Upper lobe of left lung (tissue), 6 donors: ENCODE measurements around the gene ZNF563. TPM values are rescaled to one million over a fixed set of nuclear protein-coding genes. Genes with fewer than 3 reads are reported as not detected.
A peak's percentile ranks its signal among the peaks of the same experiment; 100 is the strongest.

Source experiments
- ATAC-seq, 2 donors: fragments of 200-7000 bp; cut with Tn5 transposase; one replicate each; pipeline ENCODE4 v1.9.1; 2022; ENCODE audit warnings: mild to moderate bottlenecking in 2 of 2, moderate library complexity in 2 of 2; ENCODE audit not compliant: low FRiP score in 2 of 2
- DNase-seq, 2 donors: peaks; one replicate each; pipeline ENCODE4 v3.0.0-alpha.2; 2019 to 2020
- H3K27ac ChIP-seq, 4 donors: fragments of 200-600 bp; sonication (generic); one replicate each; pipeline ENCODE4 v1.5.1; 2016 to 2019
- H3K27me3 ChIP-seq, 4 donors: fragments of 200-600 bp; sonication (generic); one replicate each; pipeline ENCODE4 v1.5.1; 2017 to 2019
- H3K36me3 ChIP-seq, 4 donors: fragments of 200-600 bp; sonication (generic); one replicate each; pipeline ENCODE4 v1.5.1; 2016 to 2019
- H3K4me1 ChIP-seq, 4 donors: fragments of 200-600 bp; sonication (generic); one replicate each; pipeline ENCODE4 v1.5.1; 2018 to 2019
- H3K4me3 ChIP-seq, 4 donors: fragments of 200-600 bp; sonication (generic); one replicate each; pipeline ENCODE4 v1.5.1; 2017 to 2019; ENCODE audit warnings: mild to moderate bottlenecking in 2 of 4, moderate library complexity in 1 of 4
- H3K9me3 ChIP-seq, 4 donors: fragments of 200-600 bp; sonication (generic); one replicate each; pipeline ENCODE4 v1.5.1; 2018 to 2019
- CTCF ChIP-seq, 6 experiments: fragments of 450-650 bp in 4 of 6; fragments of 200-600 bp in 2 of 6; sonication (generic) in 2 of 6; IDR thresholded peaks; one replicate each; pipeline ENCODE4 v1.5.1; 2016 to 2019; ENCODE audit warnings: antibody characterized with exemption in 6 of 6
- EP300 ChIP-seq, 4 donors: sonication (generic); formaldehyde crosslinking; IDR thresholded peaks; one replicate each; pipeline ENCODE4 v1.5.1; 2017; ENCODE audit warnings: antibody characterized with exemption in 4 of 4, control low read depth in 2 of 4
- POLR2A ChIP-seq, 4 donors: fragments of 450-650 bp; IDR thresholded peaks; one replicate each; pipeline ENCODE4 v1.5.1; 2016 to 2017; ENCODE audit warnings: antibody characterized with exemption in 4 of 4, mild to moderate bottlenecking in 2 of 4
- POLR2AphosphoS5 ChIP-seq, 2 donors: sonication (generic); formaldehyde crosslinking; IDR thresholded peaks; one replicate each; pipeline ENCODE4 v1.5.1; 2017; ENCODE audit warnings: antibody characterized with exemption in 2 of 2
- WGBS, 2 donors: methylation state at CpG; one replicate each; pipeline ENCODE4 v1.1.5; 2017 to 2018; 5-methylcytosine and 5-hydroxymethylcytosine counted together
- total RNA-seq, 6 donors: library from RNA; depleted of rRNA in 4 of 6; stranded (reverse); fragments of >200 nt in 4 of 6; gene quantifications; one replicate each; pipeline versions ENCODE4 v1.1.0 to v1.2.1, GENCODE V29; 2016 to 2021
- donor health status: DM: no; HTN: no; CAD: no; lungs with moderate emphysema.
- donor health status: DM: no; HTN: yes; CAD: no; lungs with severe emphysema.

The ZNF563 gene
- total RNA-seq, 6 donors from 2014 or later = 2.0 to 21.0 (median 4.3) TPM

GRCh38 chr19:12295191-12295590 is 38.2 kb downstream of the ZNF563 start:
- Histone ChIP-seq H3K36me3 (no peaks in the 10 kb centered on the region), H3K4me1 (peaks cover 13 to 36% (median 23%) of the 10 kb centered on the region in 4 donors), H3K27ac (peak overlapping the region; percentile 95 to 97 (median 96)), H3K4me3 (peak overlapping the region; percentile 22 to 99 (median 88)), H3K27me3 (no peaks in the 10 kb centered on the region), H3K9me3 (no peaks in the 10 kb centered on the region)
- DNase-seq (no peak), ATAC-seq (no peak)
- 48 to 66% methylated on average over 9 to 11 of the region's 11 CpGs for WGBS, 2 donors
- no peak for TF ChIP-seq CTCF (IDR thresholded peaks at IDR 0.05)
- no peak for TF ChIP-seq EP300 (IDR thresholded peaks at IDR 0.05)
- TF ChIP-seq POLR2A (IDR thresholded peaks at IDR 0.05) = no peak
- no peak for TF ChIP-seq POLR2AphosphoS5 (IDR thresholded peaks at IDR 0.05)

GRCh38 chr19:12294249-12295158 is 38.9 kb downstream of the ZNF563 start, which contains the start of gene ZNF44:
TSS of gene ZNF44 (minus strand) at chr19:12294883. CDS start at chr19:12294694, 189 bp downstream.
- H3K4me1 ChIP-seq = peaks cover 17 to 39% (median 28%) of the 10 kb centered on the region in 4 donors
- H3K9me3 ChIP-seq = no peaks in the 10 kb centered on the region

DNA sequence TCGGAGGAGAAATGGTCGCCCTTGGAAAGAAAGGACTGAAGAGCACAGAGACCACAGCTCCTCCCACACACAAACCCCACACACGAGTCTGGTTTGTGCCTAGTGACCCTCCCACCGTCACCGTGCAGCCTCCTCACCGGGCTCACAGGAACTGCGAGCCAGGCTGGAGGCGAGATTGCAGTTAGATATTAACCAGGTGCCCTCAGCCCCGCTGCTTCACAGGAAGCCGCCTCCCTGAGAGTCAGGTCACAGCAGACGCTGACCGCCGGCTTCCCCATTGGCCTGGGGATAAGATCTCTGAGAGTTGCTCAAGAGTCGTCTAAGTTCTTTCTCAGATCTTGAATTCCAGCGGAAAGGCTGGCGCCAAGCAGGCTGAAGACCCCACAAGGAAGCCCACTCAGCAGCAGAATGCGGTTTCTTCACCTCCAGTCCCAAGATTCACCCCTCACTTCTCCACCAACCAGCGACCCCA is 39.6 kb downstream of the ZNF563 start:
- Histone ChIP-seq H3K27ac (peak overlapping the region; percentile 95 to 97 (median 96)), H3K4me1 (peaks cover 24 to 45% (median 34%) of the 10 kb centered on the region in 4 donors)

More at GRCh38 chr19:12294249-12295158, 38.9 kb downstream of the ZNF563 start, which contains the start of gene ZNF44:
- peak in 1 of 6 experiments; percentile 9 for TF ChIP-seq CTCF (IDR thresholded peaks at IDR 0.05)
- TF ChIP-seq POLR2A (IDR thresholded peaks at IDR 0.05) = peak in 3 of 4 donors; percentile 73 to 85 (median 82)
- TF ChIP-seq EP300 (IDR thresholded peaks at IDR 0.05) = peak in 1 of 4 donors; percentile 9
- peak; percentile 85 to 91 for TF ChIP-seq POLR2AphosphoS5 (IDR thresholded peaks at IDR 0.05)
- no peaks in the 10 kb centered on the region for H3K27me3 ChIP-seq
- peak within 1 kb of the TSS; percentile 66 to 99 (median 88) for H3K4me3 ChIP-seq
- ATAC-seq (peak; percentile 99), DNase-seq (peak; percentile 92 to 99)
- peak within 1 kb of the TSS; percentile 95 to 97 (median 96) for H3K27ac ChIP-seq
- no peaks in the 10 kb centered on the region for H3K36me3 ChIP-seq
- 0 to 1% methylated on average over 20 to 40 of the region's 66 CpGs for WGBS, 2 donors

GRCh38 chr19:12289790-12290065 is 43.7 kb downstream of the ZNF563 start:
- no peak for DNase-seq
- Histone ChIP-seq H3K4me1 (peaks cover 24 to 42% (median 31%) of the 10 kb centered on the region in 4 donors), H3K9me3 (peaks cover 0 to 8% (median 0%) of the 10 kb centered on the region in 4 donors), H3K36me3 (peaks cover 0 to 20% (median 4%) of the 10 kb centered on the region in 4 donors), H3K27me3 (no peaks in the 10 kb centered on the region), H3K27ac (peak overlapping the region in 2 of 4 donors; percentile 2 to 76), H3K4me3 (no peak overlapping the region)
- no peak for ATAC-seq
- 98 to 99% methylated on average over 7 of the region's 7 CpGs for whole genome bisulfite sequencing, 2 donors
- TF ChIP-seq POLR2A (IDR thresholded peaks at IDR 0.05) (no peak), EP300 (IDR thresholded peaks at IDR 0.05) (no peak), POLR2AphosphoS5 (IDR thresholded peaks at IDR 0.05) (no peak), CTCF (IDR thresholded peaks at IDR 0.05) (no peak)

More for the DNA sequence above, 39.6 kb downstream of the ZNF563 start:
- ATAC-seq (peak; percentile 79 to 82), DNase-seq (peak; percentile 71 to 94)
- H3K4me3 ChIP-seq = peak overlapping the region; percentile 66 to 99 (median 88)
- no peaks in the 10 kb centered on the region for H3K27me3 ChIP-seq
- WGBS, 2 donors = 1% methylated on average over 11 to 17 of the region's 18 CpGs
- peak in 1 of 4 donors; percentile 4 for TF ChIP-seq EP300 (IDR thresholded peaks at IDR 0.05)
- TF ChIP-seq CTCF (IDR thresholded peaks at IDR 0.05) = no peak
- peak in 2 of 4 donors; percentile 38 to 39 for TF ChIP-seq POLR2A (IDR thresholded peaks at IDR 0.05)
- TF ChIP-seq POLR2AphosphoS5 (IDR thresholded peaks at IDR 0.05) = peak; percentile 19 to 79
- peaks cover 0 to 5% (median 0%) of the 10 kb centered on the region in 4 donors for H3K36me3 ChIP-seq
- peaks cover 0 to 2% (median 0%) of the 10 kb centered on the region in 4 donors for H3K9me3 ChIP-seq
